ENCODE results near the gene ZXDA. TPM values are rescaled to one million over a fixed set of nuclear protein-coding genes. Genes with fewer than 3 reads are reported as not detected.

The ZXDA gene
- total and polyA plus RNA-seq, 9 of the 15 experiments (the other 6 are each of a cell fraction or from before 2014, with no cell fraction given), result 0.01 to 0.51 (median 0.28) TPM; not detected in 1

DNA sequence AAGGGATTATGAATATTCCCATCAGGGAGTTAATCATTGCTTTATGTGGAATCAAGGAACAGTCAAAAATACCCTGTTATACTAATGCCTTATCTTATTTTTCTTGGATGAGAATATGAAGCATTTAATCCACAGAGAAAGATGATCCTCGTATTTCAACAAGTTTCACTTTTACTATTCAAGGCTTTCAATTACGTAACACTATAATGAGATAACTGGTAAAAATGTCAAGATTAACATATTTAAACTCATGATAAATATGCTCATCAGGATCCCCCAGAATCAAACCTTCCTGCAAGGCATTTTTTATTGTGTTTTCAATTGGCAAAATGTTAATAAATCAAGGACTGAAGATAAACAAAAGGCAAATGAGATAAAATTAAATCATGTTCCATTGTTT, 5.1 kb downstream of the ZXDA start:
- Histone ChIP-seq H4K20me1 (replicated peaks; ENCODE audit: control insufficient read depth, insufficient read depth, low read length) (no peaks in the 10 kb centered on the region), H3K36me3 (ENCODE audit: control insufficient read depth, insufficient read depth, low read length) (no peaks in the 10 kb centered on the region), H3K4me3 (no peak overlapping the region), H2AFZ (ENCODE audit: low read depth, low read length) (no peak overlapping the region), H3K4me2 (ENCODE audit: insufficient read depth, low read length) (no peak overlapping the region), H3K4me1 (replicated peaks in 1 of 2; ENCODE audit: control insufficient read depth in 2 of 2, insufficient read depth in 2 of 2, low read length in 2 of 2) (peaks cover 0 to 6% of the 10 kb centered on the region in 2 experiments; a peak in 1 of 5 replicates), H3K27me3 (ENCODE audit: control insufficient read depth in 2 of 2, insufficient read depth in 2 of 2, low read length in 2 of 2) (no peaks in the 10 kb centered on the region), H3K79me2 (ENCODE audit: control insufficient read depth, insufficient read depth, low read length) (no peaks in the 10 kb centered on the region), H3K9ac (ENCODE audit: insufficient read depth in 1 of 2, low read depth in 2 of 2, low read length in 2 of 2) (no peak overlapping the region), H3K27ac (ENCODE audit: extremely low read depth, low read depth, low read length) (no peak overlapping the region), H3K9me3 (replicated peaks; ENCODE audit: control insufficient read depth, insufficient read depth, low read depth, low read length) (no peaks in the 10 kb centered on the region), H3K9me1 (ENCODE audit: control insufficient read depth, insufficient read depth, low read length) (no peaks in the 10 kb centered on the region)
- ATAC-seq (no peak), DNase-seq (ENCODE audit: extremely low read depth in 1 of 4, low spot score in 3 of 4) (no peak), FAIRE-seq (no peak)
- WGBS (ENCODE audit: insufficient coverage, low coverage, missing lambda C conversion rate), result 19% methylated on average over 2 of the region's 2 CpGs
- ChIA-PET CTCF (ENCODE audit: low intra/inter-chr PET ratio) (no interaction called here), POLR2A (no interaction called here)
- intact Hi-C loops (cut with micrococcal nuclease) (loop anchor here (10.0 kb wide), 1 partner anchor 60 kb away; no protein-coding TSS in a partner anchor), in situ Hi-C loops (cut with MboI) (no loop called here)
- BruUV-seq (replicated peaks), result no TSS peak
- no peak for TF ChIP-seq POLR2G (IDR thresholded peaks at IDR 0.05; ENCODE audit: low read depth, low read length)
- TF ChIP-seq BRD9 (IDR thresholded peaks at IDR 0.05; ENCODE audit: low read depth, partially characterized antibody), result no peak
- TF ChIP-seq ZC3H4 (CRISPR knock-in tag; IDR thresholded peaks at IDR 0.05; ENCODE audit: borderline replicate concordance), result no peak
- TF ChIP-seq, protein P1, sequence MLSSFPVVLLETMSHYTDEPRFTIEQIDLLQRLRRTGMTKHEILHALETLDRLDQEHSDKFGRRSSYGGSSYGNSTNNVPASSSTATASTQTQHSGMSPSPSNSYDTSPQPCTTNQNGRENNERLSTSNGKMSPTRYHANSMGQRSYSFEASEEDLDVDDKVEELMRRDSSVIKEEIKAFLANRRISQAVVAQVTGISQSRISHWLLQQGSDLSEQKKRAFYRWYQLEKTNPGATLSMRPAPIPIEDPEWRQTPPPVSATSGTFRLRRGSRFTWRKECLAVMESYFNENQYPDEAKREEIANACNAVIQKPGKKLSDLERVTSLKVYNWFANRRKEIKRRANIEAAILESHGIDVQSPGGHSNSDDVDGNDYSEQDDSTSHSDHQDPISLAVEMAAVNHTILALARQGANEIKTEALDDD (IDR thresholded peaks at IDR 0.05), result no peak
- no peak for TF ChIP-seq SUPT5H (IDR thresholded peaks at IDR 0.05)
- no peak for TF ChIP-seq FOXP1 (CRISPR knock-in tag; IDR thresholded peaks at IDR 0.05)
- no peak for TF ChIP-seq PHB (CRISPR knock-in tag; IDR thresholded peaks at IDR 0.05)
- TF ChIP-seq CBFB (CRISPR knock-in tag; IDR thresholded peaks at IDR 0.05), result no peak
- TF ChIP-seq MTA2 (IDR thresholded peaks at IDR 0.05; ENCODE audit: low read depth), result no peak
- TF ChIP-seq POLR2B (IDR thresholded peaks at IDR 0.05; ENCODE audit: low read depth, partially characterized antibody), result no peak
- no peak for TF ChIP-seq EHMT2 (IDR thresholded peaks at IDR 0.05)
- no peak for TF ChIP-seq ZBTB8A (IDR thresholded peaks at IDR 0.05; ENCODE audit: partially characterized antibody)
- TF ChIP-seq MAFK (IDR thresholded peaks at IDR 0.05; ENCODE audit: low read length), result no peak
- TF ChIP-seq SRSF1 (IDR thresholded peaks at IDR 0.05; ENCODE audit: low read depth, low read length), result no peak
- TF ChIP-seq, protein P2, sequence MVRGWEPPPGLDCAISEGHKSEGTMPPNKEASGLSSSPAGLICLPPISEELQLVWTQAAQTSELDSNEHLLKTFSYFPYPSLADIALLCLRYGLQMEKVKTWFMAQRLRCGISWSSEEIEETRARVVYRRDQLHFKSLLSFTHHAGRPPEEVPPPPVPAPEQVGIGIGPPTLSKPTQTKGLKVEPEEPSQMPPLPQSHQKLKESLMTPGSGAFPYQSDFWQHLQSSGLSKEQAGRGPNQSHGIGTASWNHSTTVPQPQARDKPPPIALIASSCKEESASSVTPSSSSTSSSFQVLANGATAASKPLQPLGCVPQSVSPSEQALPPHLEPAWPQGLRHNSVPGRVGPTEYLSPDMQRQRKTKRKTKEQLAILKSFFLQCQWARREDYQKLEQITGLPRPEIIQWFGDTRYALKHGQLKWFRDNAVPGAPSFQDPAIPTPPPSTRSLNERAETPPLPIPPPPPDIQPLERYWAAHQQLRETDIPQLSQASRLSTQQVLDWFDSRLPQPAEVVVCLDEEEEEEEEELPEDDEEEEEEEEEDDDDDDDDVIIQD (CRISPR knock-in tag; IDR thresholded peaks at IDR 0.05), result no peak
- TF ChIP-seq, protein P3, sequence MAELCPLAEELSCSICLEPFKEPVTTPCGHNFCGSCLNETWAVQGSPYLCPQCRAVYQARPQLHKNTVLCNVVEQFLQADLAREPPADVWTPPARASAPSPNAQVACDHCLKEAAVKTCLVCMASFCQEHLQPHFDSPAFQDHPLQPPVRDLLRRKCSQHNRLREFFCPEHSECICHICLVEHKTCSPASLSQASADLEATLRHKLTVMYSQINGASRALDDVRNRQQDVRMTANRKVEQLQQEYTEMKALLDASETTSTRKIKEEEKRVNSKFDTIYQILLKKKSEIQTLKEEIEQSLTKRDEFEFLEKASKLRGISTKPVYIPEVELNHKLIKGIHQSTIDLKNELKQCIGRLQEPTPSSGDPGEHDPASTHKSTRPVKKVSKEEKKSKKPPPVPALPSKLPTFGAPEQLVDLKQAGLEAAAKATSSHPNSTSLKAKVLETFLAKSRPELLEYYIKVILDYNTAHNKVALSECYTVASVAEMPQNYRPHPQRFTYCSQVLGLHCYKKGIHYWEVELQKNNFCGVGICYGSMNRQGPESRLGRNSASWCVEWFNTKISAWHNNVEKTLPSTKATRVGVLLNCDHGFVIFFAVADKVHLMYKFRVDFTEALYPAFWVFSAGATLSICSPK (IDR thresholded peaks at IDR 0.05; ENCODE audit: borderline replicate concordance), result no peak
- TF ChIP-seq, protein P4, sequence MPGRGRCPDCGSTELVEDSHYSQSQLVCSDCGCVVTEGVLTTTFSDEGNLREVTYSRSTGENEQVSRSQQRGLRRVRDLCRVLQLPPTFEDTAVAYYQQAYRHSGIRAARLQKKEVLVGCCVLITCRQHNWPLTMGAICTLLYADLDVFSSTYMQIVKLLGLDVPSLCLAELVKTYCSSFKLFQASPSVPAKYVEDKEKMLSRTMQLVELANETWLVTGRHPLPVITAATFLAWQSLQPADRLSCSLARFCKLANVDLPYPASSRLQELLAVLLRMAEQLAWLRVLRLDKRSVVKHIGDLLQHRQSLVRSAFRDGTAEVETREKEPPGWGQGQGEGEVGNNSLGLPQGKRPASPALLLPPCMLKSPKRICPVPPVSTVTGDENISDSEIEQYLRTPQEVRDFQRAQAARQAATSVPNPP (IDR thresholded peaks at IDR 0.05; ENCODE audit: borderline replicate concordance, insufficient read depth, insufficient read length), result no peak
- no peak for TF ChIP-seq ZNF146 (CRISPR knock-in tag; IDR thresholded peaks at IDR 0.05; ENCODE audit: unreplicated experiment)
- no peak for TF ChIP-seq HNRNPUL1 (IDR thresholded peaks at IDR 0.05; ENCODE audit: low read length)
- TF ChIP-seq CHD4 (IDR thresholded peaks at IDR 0.05; ENCODE audit: insufficient read depth, insufficient replicate concordance, low read depth, low read length, poor library complexity, severe bottlenecking), result no peak

Measured in K562 (cell line).